Neuron (in vitro differentiated cells): ENCODE results near the gene GRHL1.
"Not testable (repeated sequence)": the region's sequence is repeated elsewhere in the genome, so short reads cannot be mapped to it uniquely, and the experiment has no call there.

ENCODE experiments used
- H2AFZ ChIP-seq: one replicate; pipeline ENCODE4 v1.6.1; 2013; ENCODE audit warnings: low read depth, mild to moderate bottlenecking, inconsistent platforms, low read length, moderate library complexity
- H3K27me3 ChIP-seq: one replicate; pipeline ENCODE4 v1.6.1; 2013; ENCODE audit warnings: low read length; ENCODE audit not compliant: insufficient read depth
- H3K36me3 ChIP-seq: one replicate; pipeline ENCODE4 v1.6.1; 2013; ENCODE audit warnings: low read length; ENCODE audit not compliant: insufficient read depth
- H3K4me1 ChIP-seq: one replicate; pipeline ENCODE4 v1.6.1; 2013; ENCODE audit warnings: low read length; ENCODE audit not compliant: insufficient read depth
- H3K4me3 ChIP-seq: 2 replicates; pipeline ENCODE4 v1.5.1; 2013; ENCODE audit warnings: mild to moderate bottlenecking, low read length, moderate library complexity
- H3K9me3 ChIP-seq: one replicate; pipeline ENCODE4 v1.6.1; 2013; ENCODE audit warnings: low read length

GRHL1 gene

DNA sequence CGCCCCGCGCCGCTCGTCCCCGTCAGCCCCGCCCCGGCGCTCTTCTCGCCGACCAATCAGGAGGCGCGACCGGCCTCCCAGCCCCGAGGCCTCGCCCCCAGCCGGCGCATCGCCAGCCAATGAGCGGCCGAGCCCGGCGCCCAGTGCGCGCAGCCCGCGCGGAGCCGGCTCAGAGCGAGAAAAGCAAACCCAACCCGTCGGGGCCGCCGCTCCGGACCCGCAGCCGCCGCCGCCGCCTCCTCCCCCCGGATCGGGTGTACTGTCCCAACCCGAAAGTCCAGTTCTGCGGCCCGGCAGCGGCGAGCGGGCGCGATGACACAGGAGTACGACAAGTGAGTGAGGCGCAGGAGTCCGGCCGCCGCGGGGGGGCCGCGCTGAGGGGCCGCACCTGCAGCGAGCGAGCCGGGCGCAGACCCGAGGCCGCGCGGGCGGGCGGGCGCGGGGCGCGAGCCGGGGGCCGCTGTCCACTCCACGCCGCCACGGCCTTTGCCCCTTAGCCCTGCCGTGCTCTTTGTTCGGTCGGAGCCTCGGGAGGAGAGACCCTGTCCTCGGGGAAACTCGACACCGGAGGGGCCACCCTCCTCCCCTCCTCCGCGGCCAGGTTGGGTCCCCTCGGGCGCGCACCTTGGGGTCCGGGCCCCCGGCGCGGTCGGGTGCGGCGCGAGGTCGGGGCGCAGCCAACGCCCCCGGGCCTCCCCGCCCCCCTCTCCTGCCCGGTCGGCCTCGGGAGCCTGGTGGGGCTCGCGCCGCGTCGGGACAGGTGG is at the start of gene GRHL1:
Gene GRHL1 (plus strand): TSS at position 172 of the 764 bp plus-strand sequence. CDS start 141 bp downstream, at position 313.
- Histone ChIP-seq H3K4me3 (peak within 1 kb of the TSS; percentile 74), H3K27me3 (peaks cover 30% of the 10 kb centered on the region), H3K4me1 (no peaks in the 10 kb centered on the region)

GRCh38 chr2:9905413-9905812 is 46.1 kb upstream of the GRHL1 start:
- Histone ChIP-seq H3K27me3 (no peaks in the 10 kb centered on the region), H3K9me3 (no peaks in the 10 kb centered on the region), H3K4me1 (no peaks in the 10 kb centered on the region), H3K4me3 (no peak overlapping the region), H2AFZ (no peak overlapping the region), H3K36me3 (peaks cover 5% of the 10 kb centered on the region)

More for the DNA sequence above, at the start of gene GRHL1:
- Histone ChIP-seq H3K9me3 (no peaks in the 10 kb centered on the region), H3K36me3 (no peaks in the 10 kb centered on the region), H2AFZ (peak within 1 kb of the TSS; percentile 100)

- H3K36me3 ChIP-seq = peaks cover 11% of the 10 kb centered on the region
- H3K9me3 ChIP-seq = no peaks in the 10 kb centered on the region
- no peak overlapping the region for H2AFZ ChIP-seq
- H3K4me1 ChIP-seq = peaks cover 1% of the 10 kb centered on the region
- no peaks in the 10 kb centered on the region for H3K27me3 ChIP-seq
- no peak overlapping the region for H3K4me3 ChIP-seq
These were observed 44.1 kb upstream of the GRHL1 start for GRCh38 chr2:9907402-9907801.

DNA sequence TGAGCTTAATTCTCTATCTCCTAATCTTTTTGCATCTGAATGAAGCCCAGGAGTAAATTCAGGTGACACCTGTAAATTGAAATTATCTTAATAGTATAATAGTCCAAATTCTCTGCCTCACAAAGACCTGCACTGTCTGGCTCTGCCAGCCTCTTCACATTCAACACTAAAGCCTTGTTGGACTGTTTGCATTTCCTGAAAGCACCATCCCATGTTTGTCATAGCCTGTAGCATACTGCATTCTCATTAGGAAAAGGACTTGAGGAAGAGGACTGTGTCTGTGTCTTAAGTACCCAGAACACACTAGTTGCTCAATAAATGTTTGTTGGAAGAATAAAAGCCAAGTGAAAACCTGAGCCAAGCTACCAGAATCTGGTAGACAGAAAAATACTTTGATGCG is 42.9 kb upstream of the GRHL1 start:
- no peak overlapping the region for H2AFZ ChIP-seq
- no peak overlapping the region for H3K4me3 ChIP-seq
- peaks cover 17% of the 10 kb centered on the region for H3K36me3 ChIP-seq
- H3K9me3 ChIP-seq = no peaks in the 10 kb centered on the region
- H3K4me1 ChIP-seq = peaks cover 7% of the 10 kb centered on the region
- H3K27me3 ChIP-seq = no peaks in the 10 kb centered on the region

GRCh38 chr2:9909106-9909505 is 42.4 kb upstream of the GRHL1 start:
- Histone ChIP-seq H3K36me3 (peaks cover 20% of the 10 kb centered on the region), H3K9me3 (no peaks in the 10 kb centered on the region), H3K4me1 (peaks cover 10% of the 10 kb centered on the region), H3K4me3 (no peak overlapping the region), H2AFZ (no peak overlapping the region), H3K27me3 (no peaks in the 10 kb centered on the region)

GRCh38 chr2:9910699-9911098 is 40.8 kb upstream of the GRHL1 start:
- H3K4me3 ChIP-seq = no peak overlapping the region
- peaks cover 10% of the 10 kb centered on the region for H3K4me1 ChIP-seq
- no peaks in the 10 kb centered on the region for H3K9me3 ChIP-seq
- peaks cover 16% of the 10 kb centered on the region for H3K36me3 ChIP-seq
- no peaks in the 10 kb centered on the region for H3K27me3 ChIP-seq
- H2AFZ ChIP-seq = no peak overlapping the region

- Histone ChIP-seq H3K4me3 (no peak overlapping the region), H3K36me3 (peaks cover 23% of the 10 kb centered on the region), H3K9me3 (no peaks in the 10 kb centered on the region), H2AFZ (no peak overlapping the region), H3K4me1 (peaks cover 10% of the 10 kb centered on the region), H3K27me3 (no peaks in the 10 kb centered on the region)
These were observed 39.0 kb upstream of the GRHL1 start for GRCh38 chr2:9912468-9912867.

GRCh38 chr2:9914384-9915065 is 37.0 kb upstream of the GRHL1 start:
- Histone ChIP-seq H3K27me3 (no peaks in the 10 kb centered on the region), H3K36me3 (peaks cover 23% of the 10 kb centered on the region), H2AFZ (no peak overlapping the region), H3K4me1 (peaks cover 18% of the 10 kb centered on the region), H3K4me3 (no peak overlapping the region), H3K9me3 (no peaks in the 10 kb centered on the region)

GRCh38 chr2:9918275-9918674 is 33.2 kb upstream of the GRHL1 start:
- H3K27me3 ChIP-seq = no peaks in the 10 kb centered on the region
- no peak overlapping the region for H2AFZ ChIP-seq
- no peak overlapping the region for H3K4me3 ChIP-seq
- H3K9me3 ChIP-seq = no peaks in the 10 kb centered on the region
- H3K4me1 ChIP-seq = peaks cover 19% of the 10 kb centered on the region
- peaks cover 17% of the 10 kb centered on the region for H3K36me3 ChIP-seq

- H2AFZ ChIP-seq = no peak overlapping the region
- H3K36me3 ChIP-seq = peaks cover 13% of the 10 kb centered on the region
- H3K4me1 ChIP-seq = peaks cover 24% of the 10 kb centered on the region
- no peaks in the 10 kb centered on the region for H3K9me3 ChIP-seq
- H3K27me3 ChIP-seq = no peaks in the 10 kb centered on the region
- no peak overlapping the region for H3K4me3 ChIP-seq
These were observed 32.0 kb upstream of the GRHL1 start for GRCh38 chr2:9919512-9919911.

DNA sequence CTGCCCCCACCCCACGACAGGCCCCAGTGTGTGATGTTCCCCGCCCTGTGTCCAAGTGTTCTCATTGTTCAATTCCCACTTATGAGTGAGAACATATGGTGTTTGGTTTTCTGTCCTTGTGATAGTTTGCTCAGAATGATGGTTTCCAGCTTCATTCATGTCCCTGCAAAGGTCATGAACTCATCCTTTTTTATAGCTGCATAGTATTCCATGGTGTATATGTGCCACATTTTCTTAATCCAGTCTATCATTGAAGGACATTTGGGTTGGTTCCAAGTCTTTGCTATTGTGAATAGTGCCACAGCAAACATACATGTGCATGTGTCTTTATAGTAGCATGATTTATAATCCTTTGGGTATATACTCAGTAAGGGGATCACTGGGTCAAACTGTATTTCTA is 24.5 kb upstream of the GRHL1 start:
- H3K27me3 ChIP-seq, H3K4me3 ChIP-seq, H3K9me3 ChIP-seq, H3K36me3 ChIP-seq, H2AFZ ChIP-seq: not testable (repeated sequence)
- peaks cover 12% of the 10 kb centered on the region for H3K4me1 ChIP-seq

GRCh38 chr2:9937258-9937657 is 14.2 kb upstream of the GRHL1 start:
- Histone ChIP-seq H3K4me3 (no peak overlapping the region), H3K36me3 (peaks cover 20% of the 10 kb centered on the region), H3K4me1 (peaks cover 17% of the 10 kb centered on the region), H2AFZ (no peak overlapping the region), H3K9me3 (peaks cover 4% of the 10 kb centered on the region), H3K27me3 (no peaks in the 10 kb centered on the region)

- Histone ChIP-seq H3K36me3 (peaks cover 14% of the 10 kb centered on the region), H3K27me3 (no peaks in the 10 kb centered on the region), H3K4me1 (peaks cover 17% of the 10 kb centered on the region), H2AFZ (no peak overlapping the region), H3K4me3 (no peak overlapping the region), H3K9me3 (no peaks in the 10 kb centered on the region)
These were observed 13.5 kb upstream of the GRHL1 start for GRCh38 chr2:9937968-9938367.
